Hepatocyte (in vitro differentiated cells): ENCODE data around the gene LAMB4.

ENCODE experiments used
- EZH2 ChIP-seq: fragments of 200-600 bp; sonication (generic); IDR thresholded peaks from 2 replicates; pipeline ENCODE4 v1.6.1; 2016; ENCODE audit warnings: antibody characterized with exemption, mild to moderate bottlenecking, borderline replicate concordance
- TF ChIP-seq, protein P1 (sequence below): fragments of 200-600 bp; sonication (generic); IDR thresholded peaks from 2 replicates; pipeline ENCODE4 v1.5.1; 2016; ENCODE audit warnings: antibody characterized with exemption, mild to moderate bottlenecking; ENCODE audit not compliant: poor library complexity

DNA sequence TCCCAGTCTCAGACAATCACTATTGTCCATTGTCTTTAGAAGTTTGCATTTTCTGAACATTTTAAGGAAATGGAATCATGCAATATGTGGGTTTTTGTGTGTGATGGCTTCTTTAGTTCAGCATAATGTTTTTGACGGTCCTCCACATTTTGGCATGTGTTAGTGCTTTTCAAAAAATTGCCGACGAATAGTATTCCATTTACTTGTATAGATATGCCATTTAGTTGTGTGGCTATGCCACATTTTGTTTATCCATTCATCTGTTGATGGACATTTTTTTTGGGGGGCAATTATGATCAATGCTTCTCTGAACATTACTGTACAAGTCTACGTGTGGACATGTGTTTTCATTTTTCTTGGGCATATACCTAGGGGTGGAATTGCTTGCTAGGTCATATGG, 12.0 kb upstream of the LAMB4 start:
- TF ChIP-seq EZH2: no peak
- TF ChIP-seq, protein P1, sequence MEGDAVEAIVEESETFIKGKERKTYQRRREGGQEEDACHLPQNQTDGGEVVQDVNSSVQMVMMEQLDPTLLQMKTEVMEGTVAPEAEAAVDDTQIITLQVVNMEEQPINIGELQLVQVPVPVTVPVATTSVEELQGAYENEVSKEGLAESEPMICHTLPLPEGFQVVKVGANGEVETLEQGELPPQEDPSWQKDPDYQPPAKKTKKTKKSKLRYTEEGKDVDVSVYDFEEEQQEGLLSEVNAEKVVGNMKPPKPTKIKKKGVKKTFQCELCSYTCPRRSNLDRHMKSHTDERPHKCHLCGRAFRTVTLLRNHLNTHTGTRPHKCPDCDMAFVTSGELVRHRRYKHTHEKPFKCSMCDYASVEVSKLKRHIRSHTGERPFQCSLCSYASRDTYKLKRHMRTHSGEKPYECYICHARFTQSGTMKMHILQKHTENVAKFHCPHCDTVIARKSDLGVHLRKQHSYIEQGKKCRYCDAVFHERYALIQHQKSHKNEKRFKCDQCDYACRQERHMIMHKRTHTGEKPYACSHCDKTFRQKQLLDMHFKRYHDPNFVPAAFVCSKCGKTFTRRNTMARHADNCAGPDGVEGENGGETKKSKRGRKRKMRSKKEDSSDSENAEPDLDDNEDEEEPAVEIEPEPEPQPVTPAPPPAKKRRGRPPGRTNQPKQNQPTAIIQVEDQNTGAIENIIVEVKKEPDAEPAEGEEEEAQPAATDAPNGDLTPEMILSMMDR: no peak
